SU-DHL-6 (cell line): ENCODE measurements around the gene VAC14.

Experiments used
- H2AFZ ChIP-seq: fragments of 200-600 bp; sonication (generic); 2 replicates; pipeline ENCODE4 v1.6.1; 2014; ENCODE audit warnings: low read depth, mild to moderate bottlenecking, moderate library complexity, mixed read lengths, antibody characterized with exemption, low read length; ENCODE audit not compliant: severe bottlenecking
- H3F3A ChIP-seq: fragments of 200-600 bp; shearing (Covaris generic); 2 replicates; pipeline ENCODE4 v1.6.0; 2016; ENCODE audit warnings: antibody characterized with exemption, mild to moderate bottlenecking; ENCODE audit not compliant: insufficient read depth
- H3K27ac ChIP-seq: fragments of 200-600 bp; sonication (generic); 2 replicates; pipeline ENCODE4 v1.5.1; 2016; ENCODE audit warnings: low read depth, mild to moderate bottlenecking, low read length, moderate library complexity, mixed read lengths
- H3K27me3 ChIP-seq: fragments of 200-600 bp; sonication (generic), shearing (Covaris generic); 2 replicates; pipeline ENCODE4 v1.6.0; 2014; ENCODE audit warnings: mild to moderate bottlenecking, low read length
- H3K36me3 ChIP-seq: fragments of 200-600 bp; sonication (generic); 2 replicates; pipeline ENCODE4 v1.6.1; 2014; ENCODE audit warnings: mild to moderate bottlenecking, low read length, mixed read lengths
- H3K4me2 ChIP-seq: fragments of 300-600, 200-600 bp; shearing (Covaris generic), sonication (generic); 2 replicates; pipeline ENCODE4 v1.6.0; 2014; ENCODE audit warnings: low read length, low read depth, mild to moderate bottlenecking; ENCODE audit not compliant: poor library complexity, severe bottlenecking
- H3K4me3 ChIP-seq: fragments of 200-600 bp; sonication (generic); 2 replicates; pipeline ENCODE4 v1.5.1; 2014; ENCODE audit warnings: antibody characterized with exemption, low read length, mild to moderate bottlenecking, mixed read lengths; ENCODE audit not compliant: insufficient read depth, poor library complexity, severe bottlenecking
- H3K79me2 ChIP-seq: fragments of 200-600 bp; sonication (generic); 2 replicates; pipeline ENCODE4 v1.6.1; 2014; ENCODE audit warnings: mild to moderate bottlenecking, low read length, moderate library complexity; ENCODE audit not compliant: insufficient read depth
- H3K9ac ChIP-seq: fragments of 200-600 bp; sonication (generic); 2 replicates; pipeline ENCODE4 v1.7.0; 2014; ENCODE audit warnings: mild to moderate bottlenecking, low read length
- H3K9me2 ChIP-seq: fragments of 200-600 bp; sonication (generic); replicated peaks from 2 replicates; pipeline ENCODE4 v1.6.1; 2014; ENCODE audit warnings: low read length; ENCODE audit not compliant: insufficient read depth
- H3K9me3 ChIP-seq: fragments of 200-600 bp; sonication (generic); 2 replicates; pipeline ENCODE4 v1.6.1; 2014; ENCODE audit warnings: low read length, mixed read lengths; ENCODE audit not compliant: insufficient read depth
- H4K20me1 ChIP-seq: fragments of 200-600 bp; sonication (generic); 2 replicates; pipeline ENCODE4 v1.6.1; 2014; ENCODE audit warnings: low read depth, mild to moderate bottlenecking, antibody characterized with exemption, low read length, moderate library complexity, mixed read lengths
- EZH2phosphoT487 ChIP-seq: fragments of 200-600 bp; sonication (generic), shearing (Covaris generic); conservative IDR thresholded peaks from 2 replicates; pipeline ENCODE4 v1.6.1; 2018; ENCODE audit warnings: mild to moderate bottlenecking, antibody characterized with exemption, low read length, moderate library complexity, mixed read lengths
- TF ChIP-seq, protein P1 (sequence below): fragments of 200-600 bp; sonication (generic); IDR thresholded peaks from one replicate; pipeline ENCODE4 v1.5.1; 2017; ENCODE audit warnings: antibody characterized with exemption, mild to moderate bottlenecking, low read length, moderate library complexity; ENCODE audit not compliant: insufficient read depth, poor library complexity, severe bottlenecking

Gene VAC14

DNA sequence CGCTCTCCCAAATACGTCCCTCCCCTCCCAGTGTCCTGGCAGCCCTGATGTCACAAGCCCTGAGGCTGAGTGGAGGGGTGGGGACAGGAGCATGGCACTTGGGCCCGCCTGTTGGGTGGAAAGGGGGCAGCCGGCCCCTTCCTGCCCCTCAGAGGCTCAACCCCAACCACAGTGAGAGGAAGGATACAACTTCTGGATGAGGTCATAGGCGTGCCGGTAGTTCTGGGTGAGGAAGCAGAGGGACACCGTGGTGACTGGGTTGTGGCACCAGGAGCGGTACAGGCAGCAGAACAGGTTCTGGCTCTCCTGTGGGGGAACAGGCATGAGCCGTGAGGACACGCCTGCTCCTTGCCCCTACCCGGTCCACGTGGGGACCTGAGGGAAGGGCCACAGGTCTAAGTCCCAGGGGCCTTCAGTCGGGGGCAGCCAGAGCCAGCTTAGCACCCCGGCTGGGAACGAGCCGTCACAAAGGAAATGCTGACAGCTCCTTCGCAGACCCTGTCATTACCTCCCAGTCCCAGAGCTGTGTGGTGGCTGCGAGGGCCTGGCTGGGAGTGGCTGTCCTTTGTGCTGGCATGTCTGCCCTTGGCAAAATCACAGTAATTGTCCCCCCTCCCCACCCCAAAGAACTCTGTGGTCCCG, 103.9 kb downstream of the VAC14 start:
- Histone ChIP-seq H3K9ac (no peak overlapping the region), H3K79me2 (no peaks in the 10 kb centered on the region), H3F3A (no peaks in the 10 kb centered on the region), H2AFZ (no peak overlapping the region), H4K20me1 (no peaks in the 10 kb centered on the region), H3K27ac (no peak overlapping the region), H3K9me3 (no peaks in the 10 kb centered on the region), H3K4me2 (no peak overlapping the region), H3K27me3 (no peaks in the 10 kb centered on the region), H3K9me2 (no peaks in the 10 kb centered on the region), H3K4me3 (no peak overlapping the region), H3K36me3 (no peaks in the 10 kb centered on the region)
- TF ChIP-seq, protein P1, sequence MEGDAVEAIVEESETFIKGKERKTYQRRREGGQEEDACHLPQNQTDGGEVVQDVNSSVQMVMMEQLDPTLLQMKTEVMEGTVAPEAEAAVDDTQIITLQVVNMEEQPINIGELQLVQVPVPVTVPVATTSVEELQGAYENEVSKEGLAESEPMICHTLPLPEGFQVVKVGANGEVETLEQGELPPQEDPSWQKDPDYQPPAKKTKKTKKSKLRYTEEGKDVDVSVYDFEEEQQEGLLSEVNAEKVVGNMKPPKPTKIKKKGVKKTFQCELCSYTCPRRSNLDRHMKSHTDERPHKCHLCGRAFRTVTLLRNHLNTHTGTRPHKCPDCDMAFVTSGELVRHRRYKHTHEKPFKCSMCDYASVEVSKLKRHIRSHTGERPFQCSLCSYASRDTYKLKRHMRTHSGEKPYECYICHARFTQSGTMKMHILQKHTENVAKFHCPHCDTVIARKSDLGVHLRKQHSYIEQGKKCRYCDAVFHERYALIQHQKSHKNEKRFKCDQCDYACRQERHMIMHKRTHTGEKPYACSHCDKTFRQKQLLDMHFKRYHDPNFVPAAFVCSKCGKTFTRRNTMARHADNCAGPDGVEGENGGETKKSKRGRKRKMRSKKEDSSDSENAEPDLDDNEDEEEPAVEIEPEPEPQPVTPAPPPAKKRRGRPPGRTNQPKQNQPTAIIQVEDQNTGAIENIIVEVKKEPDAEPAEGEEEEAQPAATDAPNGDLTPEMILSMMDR: no peak
- TF ChIP-seq EZH2phosphoT487: no peak

DNA sequence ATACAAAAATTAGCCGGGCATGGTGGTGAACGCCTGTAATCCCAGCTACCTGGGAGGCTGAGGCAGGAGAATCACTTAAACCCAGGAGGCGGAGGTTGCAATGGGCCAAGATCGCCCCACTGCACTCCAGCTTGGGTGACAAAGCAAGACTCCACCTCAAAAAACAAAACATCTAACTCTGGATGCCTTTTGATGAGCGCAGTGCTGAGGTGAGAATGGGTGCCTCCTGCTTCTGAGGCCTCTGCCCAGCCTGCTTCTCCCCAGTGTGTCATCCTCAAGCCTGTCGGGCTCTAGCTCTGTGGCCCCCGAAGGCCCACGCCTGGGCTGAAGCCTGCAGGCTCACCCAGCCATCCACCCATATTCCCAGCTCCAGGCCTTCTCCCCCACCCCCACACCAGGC, 104.6 kb downstream of the VAC14 start:
- H3K27ac ChIP-seq: no peak overlapping the region

DNA sequence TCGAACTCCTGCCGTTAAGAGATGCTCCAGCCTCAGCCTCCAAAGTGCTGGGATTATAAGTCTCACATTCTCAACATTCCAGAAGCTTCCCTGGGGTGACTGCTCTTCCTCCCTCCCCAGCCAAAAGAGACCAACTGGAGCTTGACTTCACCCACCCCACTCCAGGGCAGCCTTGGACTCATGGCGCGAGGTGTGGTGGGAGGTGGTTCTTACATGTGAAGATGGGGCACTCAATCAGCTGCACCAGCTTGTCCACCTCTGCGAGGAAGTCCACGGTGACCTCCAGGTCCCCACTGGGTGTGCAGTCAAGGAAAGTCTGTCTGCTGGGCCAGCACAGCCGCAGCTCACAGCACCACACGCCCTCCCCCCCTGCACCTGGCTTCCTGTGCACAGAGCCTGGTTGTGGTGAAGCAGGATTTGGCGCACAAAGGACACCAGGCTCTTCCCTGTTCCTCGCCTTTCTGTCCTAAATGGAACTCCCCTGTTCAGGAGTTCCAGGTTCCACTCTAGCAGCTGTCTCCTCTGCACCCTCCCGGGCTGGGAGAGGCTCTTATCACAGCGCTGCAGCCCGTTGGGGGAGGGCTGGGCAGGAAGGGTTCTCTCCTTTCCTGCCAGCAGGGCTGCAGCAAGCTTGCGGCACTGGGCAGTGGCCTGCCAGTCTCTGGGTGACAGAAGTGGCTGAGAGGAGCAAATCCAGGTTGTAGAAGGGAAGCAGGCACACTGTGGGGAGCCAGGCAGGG, 105.5 kb downstream of the VAC14 start:
- H3K9ac ChIP-seq: no peak overlapping the region
- TF ChIP-seq, protein P1: no peak
- no peak for TF ChIP-seq EZH2phosphoT487
- no peaks in the 10 kb centered on the region for H3K79me2 ChIP-seq
- H3K9me2 ChIP-seq: no peaks in the 10 kb centered on the region
- H3K4me2 ChIP-seq: no peak overlapping the region
- H3K27ac ChIP-seq: no peak overlapping the region
- no peaks in the 10 kb centered on the region for H3F3A ChIP-seq
- no peaks in the 10 kb centered on the region for H3K9me3 ChIP-seq
- H4K20me1 ChIP-seq: no peaks in the 10 kb centered on the region
- no peak overlapping the region for H3K4me3 ChIP-seq
- no peaks in the 10 kb centered on the region for H3K36me3 ChIP-seq
- no peak overlapping the region for H2AFZ ChIP-seq
- no peaks in the 10 kb centered on the region for H3K27me3 ChIP-seq

More for the DNA sequence above, 104.6 kb downstream of the VAC14 start:
- no peaks in the 10 kb centered on the region for H3K9me3 ChIP-seq
- no peaks in the 10 kb centered on the region for H3K36me3 ChIP-seq
- no peaks in the 10 kb centered on the region for H3K79me2 ChIP-seq
- no peaks in the 10 kb centered on the region for H4K20me1 ChIP-seq
- TF ChIP-seq EZH2phosphoT487: no peak
- TF ChIP-seq, protein P1: no peak
- no peaks in the 10 kb centered on the region for H3K9me2 ChIP-seq
- no peaks in the 10 kb centered on the region for H3K27me3 ChIP-seq
- H2AFZ ChIP-seq: no peak overlapping the region
- no peak overlapping the region for H3K9ac ChIP-seq
- H3K4me2 ChIP-seq: no peak overlapping the region
- H3K4me3 ChIP-seq: no peak overlapping the region
- H3F3A ChIP-seq: no peaks in the 10 kb centered on the region
